Bone marrow (tissue), 2 donors: ENCODE results near the gene PTPRN2.

ENCODE experiments used
- DNase-seq, 2 donors: peaks; one replicate each; lab custom pipeline; 2025; lab: John Stamatoyannopoulos, UW

Gene PTPRN2

GRCh38 chr7:157975401-157976372 is 611.9 kb downstream of the PTPRN2 start:
- DNase-seq: no peak

- no peak for DNase-seq
Observed at GRCh38 chr7:157974678-157975230, 612.9 kb downstream of the PTPRN2 start.

GRCh38 chr7:157973971-157974677 is 613.5 kb downstream of the PTPRN2 start:
- no peak for DNase-seq

- DNase-seq: no peak
Observed at GRCh38 chr7:157972914-157973313, 614.7 kb downstream of the PTPRN2 start.

- DNase-seq: no peak
Observed at GRCh38 chr7:157971501-157971900, 616.1 kb downstream of the PTPRN2 start.

- no peak for DNase-seq
Observed at GRCh38 chr7:157970744-157971143, 616.9 kb downstream of the PTPRN2 start.

- no peak for DNase-seq
Observed at GRCh38 chr7:157969995-157970394, 617.6 kb downstream of the PTPRN2 start.

- no peak for DNase-seq
Observed at GRCh38 chr7:157966490-157966889, 621.1 kb downstream of the PTPRN2 start.

- no peak for DNase-seq
Observed at GRCh38 chr7:157964521-157964920, 623.1 kb downstream of the PTPRN2 start.

- no peak for DNase-seq
Observed at GRCh38 chr7:157964016-157964415, 623.6 kb downstream of the PTPRN2 start.

GRCh38 chr7:157963526-157963925 is 624.1 kb downstream of the PTPRN2 start:
- DNase-seq: no peak

- DNase-seq: no peak
Observed at GRCh38 chr7:157962458-157963306, 624.9 kb downstream of the PTPRN2 start.

- DNase-seq: no peak
Observed at GRCh38 chr7:157961731-157962457, 625.7 kb downstream of the PTPRN2 start.

- DNase-seq: no peak
Observed at GRCh38 chr7:157955348-157955999, 632.1 kb downstream of the PTPRN2 start.

- DNase-seq: no peak
Observed at GRCh38 chr7:157954901-157955300, 632.7 kb downstream of the PTPRN2 start.

GRCh38 chr7:157952841-157953645 is 634.6 kb downstream of the PTPRN2 start:
- no peak for DNase-seq

GRCh38 chr7:157952050-157952667 is 635.5 kb downstream of the PTPRN2 start:
- DNase-seq: no peak

- DNase-seq: no peak
Observed at GRCh38 chr7:157951300-157952049, 636.1 kb downstream of the PTPRN2 start.

- DNase-seq: no peak
Observed at GRCh38 chr7:157949711-157950110, 637.9 kb downstream of the PTPRN2 start.
